ENCODE data around the gene REPS1. TPM values are rescaled to one million over a fixed set of nuclear protein-coding genes. Genes with fewer than 3 reads are reported as not detected.

REPS1 gene
- polyA plus RNA-seq, 3 donors from 2014 or later = 14.3 to 25.6 (median 18.2) TPM

- Mint-ChIP-seq H3K4me1 (peaks cover 7 to 15% of the 10 kb centered on the region in 2 donors), H3K27ac (no peak overlapping the region), H3K4me3 (no peak overlapping the region), H3K27me3 (ENCODE audit: low read depth in 3 of 3) (peaks cover 0 to 20% (median 6%) of the 10 kb centered on the region in 3 donors), H3K9me3 (no peaks in the 10 kb centered on the region), H3K36me3 (no peaks in the 10 kb centered on the region)
- no peak for DNase-seq
These were observed 3.2 kb upstream of the REPS1 start for GRCh38 chr6:138991206-138991605.

DNA sequence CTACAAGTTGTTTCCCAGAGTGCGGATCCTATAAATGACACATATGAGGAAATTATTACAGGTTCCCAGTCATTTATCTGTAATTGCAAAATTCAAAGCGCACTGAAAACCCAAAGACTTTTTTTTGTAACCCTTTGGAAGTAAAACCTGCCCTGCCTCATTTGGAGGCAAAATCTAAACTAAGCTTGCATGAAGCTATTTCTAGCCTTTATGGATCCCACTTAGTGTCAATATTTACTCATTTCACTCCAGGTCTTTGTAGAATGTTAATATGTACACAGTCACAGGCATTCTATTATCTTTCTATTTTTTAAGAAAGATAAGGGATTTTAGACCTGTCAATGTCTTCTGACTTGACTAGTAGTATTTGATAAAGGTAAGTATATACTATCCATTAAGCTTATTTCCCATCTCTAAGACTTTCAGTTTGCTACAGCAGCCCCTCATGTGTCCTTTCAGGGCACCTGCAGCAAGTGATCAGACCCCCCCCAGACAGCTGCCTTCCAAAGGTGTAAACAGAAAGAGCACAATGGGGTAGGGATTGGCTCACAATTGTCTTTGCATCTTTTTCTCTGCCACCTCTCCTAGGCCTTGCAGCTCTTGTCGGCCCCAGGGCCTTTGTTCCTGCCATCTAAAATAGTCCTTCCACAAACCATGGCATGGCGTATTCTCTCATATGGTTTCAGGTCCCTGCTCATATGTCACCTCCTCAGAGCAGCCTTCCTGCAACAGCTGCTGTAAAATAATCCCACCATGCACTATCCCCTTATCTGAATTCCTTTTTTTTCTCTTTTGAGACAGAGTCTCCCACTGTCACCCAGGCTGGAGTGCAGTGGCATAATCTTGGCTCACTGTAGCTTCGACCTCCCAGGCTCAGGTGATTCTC lies 1.3 kb upstream of the REPS1 start:
- Mint-ChIP-seq H3K9me3 (no peaks in the 10 kb centered on the region), H3K27ac (peak overlapping the region in 1 of 6 donors; percentile 53), H3K4me3 (peak overlapping the region in 4 of 5 donors; percentile 36 to 93 (median 90)), H3K36me3 (no peaks in the 10 kb centered on the region), H3K27me3 (ENCODE audit: low read depth in 3 of 3) (peaks cover 0 to 14% (median 6%) of the 10 kb centered on the region in 3 donors), H3K4me1 (peaks cover 7 to 22% of the 10 kb centered on the region in 2 donors)
- no peak for DNase-seq

- Mint-ChIP-seq H3K4me1 (peaks cover 7 to 22% of the 10 kb centered on the region in 2 donors), H3K36me3 (no peaks in the 10 kb centered on the region), H3K9me3 (no peaks in the 10 kb centered on the region), H3K4me3 (peak overlapping the region; percentile 90 to 93 (median 90)), H3K27me3 (ENCODE audit: low read depth in 3 of 3) (peaks cover 0 to 14% (median 6%) of the 10 kb centered on the region in 3 donors), H3K27ac (peak overlapping the region; percentile 76 to 94 (median 89))
- DNase-seq = no peak
These were observed 399 bp upstream of the REPS1 start for GRCh38 chr6:138988469-138988834.

- H3K9me3 Mint-ChIP-seq = no peaks in the 10 kb centered on the region
- peak in 2 of 3 donors; percentile 8 to 11 for DNase-seq
- peaks cover 7 to 22% of the 10 kb centered on the region in 2 donors for H3K4me1 Mint-ChIP-seq
- peak overlapping the region; percentile 81 to 89 (median 84) for H3K4me3 Mint-ChIP-seq
- H3K27me3 Mint-ChIP-seq (ENCODE audit: low read depth in 3 of 3) = peaks cover 0 to 10% (median 5%) of the 10 kb centered on the region in 3 donors
- no peaks in the 10 kb centered on the region for H3K36me3 Mint-ChIP-seq
- peak overlapping the region; percentile 69 to 86 (median 78) for H3K27ac Mint-ChIP-seq
These were observed 892 bp downstream of the REPS1 start for GRCh38 chr6:138987080-138987642.

GRCh38 chr6:138986578-138986977 lies 1.5 kb downstream of the REPS1 start:
- H3K36me3 Mint-ChIP-seq = no peaks in the 10 kb centered on the region
- DNase-seq = peak in 1 of 3 donors; percentile 9
- H3K4me1 Mint-ChIP-seq = peaks cover 7 to 25% of the 10 kb centered on the region in 2 donors
- H3K4me3 Mint-ChIP-seq = peak overlapping the region in 4 of 5 donors; percentile 73 to 83 (median 80)
- H3K27me3 Mint-ChIP-seq (ENCODE audit: low read depth in 3 of 3) = peaks cover 0 to 10% (median 5%) of the 10 kb centered on the region in 3 donors
- peak overlapping the region; percentile 51 to 86 (median 74) for H3K27ac Mint-ChIP-seq
- no peaks in the 10 kb centered on the region for H3K9me3 Mint-ChIP-seq

GRCh38 chr6:138981416-138981815 lies 6.6 kb downstream of the REPS1 start:
- Mint-ChIP-seq H3K27ac (no peak overlapping the region), H3K9me3 (no peaks in the 10 kb centered on the region), H3K36me3 (no peaks in the 10 kb centered on the region), H3K4me3 (no peak overlapping the region), H3K4me1 (peaks cover 13 to 37% of the 10 kb centered on the region in 2 donors), H3K27me3 (ENCODE audit: low read depth in 3 of 3) (peaks cover 0 to 2% (median 0%) of the 10 kb centered on the region in 3 donors)
- DNase-seq = no peak

DNA sequence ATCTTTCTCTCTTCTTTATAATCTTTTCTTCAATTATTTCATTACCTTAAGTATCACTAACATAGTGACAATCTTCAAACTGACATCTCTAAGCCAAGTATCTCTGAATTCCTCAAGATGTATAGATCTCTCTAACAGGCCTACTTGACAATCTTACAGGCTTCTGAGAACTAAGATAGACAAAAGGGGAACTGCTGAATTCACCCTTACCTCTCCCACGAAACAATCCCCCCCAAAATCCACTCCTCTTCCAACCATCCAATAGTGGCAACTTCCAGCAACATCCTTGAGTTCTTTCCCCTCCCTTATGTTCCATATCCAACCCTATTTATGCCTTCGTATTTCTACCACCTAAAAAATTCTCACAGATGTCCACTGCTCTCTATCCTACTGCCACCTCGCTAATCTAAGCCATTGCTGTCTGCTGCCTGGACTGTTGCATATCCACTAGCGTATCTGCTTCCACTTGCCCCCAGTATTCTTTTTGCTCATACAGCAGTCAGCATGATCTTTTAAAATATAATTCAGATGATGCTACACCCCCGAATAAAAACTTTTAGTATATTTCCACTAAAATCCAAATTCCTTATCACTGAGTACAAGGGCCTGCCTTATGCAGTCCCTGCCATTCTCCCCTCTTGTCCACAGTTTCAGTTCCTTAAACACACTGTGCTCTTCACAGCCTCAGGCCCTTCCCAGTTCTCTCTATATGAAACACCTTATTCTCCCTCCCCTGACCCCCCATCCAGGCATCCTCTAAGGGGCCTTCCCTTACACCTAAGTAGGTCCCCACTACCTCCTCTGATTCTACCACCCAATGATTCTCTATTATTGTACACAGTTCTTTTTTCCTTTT lies 8.0 kb downstream of the REPS1 start:
- H3K27ac Mint-ChIP-seq = peak overlapping the region in 2 of 6 donors; percentile 3 to 5
- peaks cover 21 to 31% of the 10 kb centered on the region in 2 donors for H3K4me1 Mint-ChIP-seq
- H3K4me3 Mint-ChIP-seq = no peak overlapping the region
- DNase-seq = no peak
- H3K27me3 Mint-ChIP-seq (ENCODE audit: low read depth in 3 of 3) = peaks cover 0 to 2% (median 0%) of the 10 kb centered on the region in 3 donors
- no peaks in the 10 kb centered on the region for H3K9me3 Mint-ChIP-seq
- no peaks in the 10 kb centered on the region for H3K36me3 Mint-ChIP-seq

DNA sequence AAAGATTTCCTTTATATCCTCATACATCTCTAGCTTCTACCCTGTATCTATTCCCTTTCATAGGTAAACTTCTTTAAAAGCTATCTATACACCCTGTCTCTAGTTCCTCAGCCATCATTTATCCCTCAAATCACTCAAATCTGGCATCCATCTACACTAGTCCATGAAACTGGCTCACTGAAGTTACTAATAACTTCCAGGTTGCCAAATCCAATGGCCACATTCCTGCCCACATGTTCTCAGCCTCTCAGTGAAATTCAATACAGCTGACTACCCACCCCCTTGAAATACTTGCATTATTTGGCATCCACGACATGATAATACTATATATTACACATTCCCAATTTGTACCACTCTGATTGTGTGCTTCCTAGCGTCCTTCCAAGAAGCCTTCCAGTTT lies 8.7 kb downstream of the REPS1 start:
- H3K27me3 Mint-ChIP-seq (ENCODE audit: low read depth in 3 of 3) = peaks cover 0 to 2% (median 0%) of the 10 kb centered on the region in 3 donors
- no peaks in the 10 kb centered on the region for H3K9me3 Mint-ChIP-seq
- no peaks in the 10 kb centered on the region for H3K36me3 Mint-ChIP-seq
- H3K4me1 Mint-ChIP-seq = peaks cover 28 to 33% of the 10 kb centered on the region in 2 donors
- no peak overlapping the region for H3K4me3 Mint-ChIP-seq
- no peak for DNase-seq
- H3K27ac Mint-ChIP-seq = peak overlapping the region in 4 of 6 donors; percentile 6 to 56 (median 38)

DNA sequence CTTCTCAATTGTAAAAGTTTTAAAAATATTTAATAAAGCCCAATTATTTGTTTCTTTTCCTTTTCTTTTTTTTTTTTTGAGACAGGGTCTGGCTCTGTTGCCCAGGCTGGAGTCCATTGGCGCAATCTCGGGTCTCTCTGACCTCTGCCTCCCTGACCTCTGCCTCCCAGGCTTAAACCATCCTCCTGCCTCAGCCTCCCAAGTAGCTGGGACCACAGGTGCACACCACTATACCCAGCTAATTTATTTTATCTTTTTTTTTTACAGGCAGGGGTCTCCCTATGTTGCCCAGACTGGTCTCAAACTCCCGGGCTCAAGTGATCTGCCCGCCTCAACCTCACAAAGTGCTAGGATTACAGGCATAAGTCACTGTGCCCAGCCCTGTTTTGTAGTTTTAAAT lies 9.8 kb downstream of the REPS1 start:
- Mint-ChIP-seq H3K4me1 (peaks cover 39 to 41% of the 10 kb centered on the region in 2 donors), H3K27me3 (ENCODE audit: low read depth in 3 of 3) (peaks cover 0 to 2% (median 0%) of the 10 kb centered on the region in 3 donors), H3K4me3 (no peak overlapping the region), H3K27ac (no peak overlapping the region), H3K36me3 (no peaks in the 10 kb centered on the region), H3K9me3 (no peaks in the 10 kb centered on the region)
- no peak for DNase-seq

DNA sequence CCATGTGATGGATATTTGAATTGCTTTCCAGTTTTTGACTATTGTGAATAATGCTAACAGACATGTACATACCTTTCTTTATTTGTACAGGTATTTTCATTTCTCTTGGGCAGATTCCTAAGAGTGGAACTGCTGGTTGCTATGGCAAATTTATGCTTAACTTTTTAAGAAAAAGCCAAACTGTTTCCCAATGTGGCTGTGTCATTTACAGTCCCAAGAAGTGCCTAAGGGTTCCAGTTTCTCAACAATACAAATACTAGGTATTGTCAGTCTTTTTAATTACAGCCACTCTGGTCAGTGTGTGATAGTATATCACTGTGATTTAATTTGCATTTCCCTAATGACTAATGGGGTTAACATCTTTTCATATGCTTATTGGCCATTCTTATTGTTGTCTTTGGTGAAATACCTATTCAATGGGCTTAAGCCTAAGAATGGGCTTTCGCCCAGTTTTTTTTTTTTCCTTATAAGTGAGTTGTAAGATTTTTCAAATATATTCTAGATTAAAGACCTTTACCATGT lies 10.3 kb downstream of the REPS1 start:
- Mint-ChIP-seq H3K27me3 (ENCODE audit: low read depth in 3 of 3) (peaks cover 0 to 2% (median 1%) of the 10 kb centered on the region in 3 donors), H3K27ac (no peak overlapping the region), H3K36me3 (no peaks in the 10 kb centered on the region), H3K4me1 (peaks cover 44 to 46% of the 10 kb centered on the region in 2 donors), H3K4me3 (no peak overlapping the region), H3K9me3 (no peaks in the 10 kb centered on the region)
- DNase-seq = no peak

DNA sequence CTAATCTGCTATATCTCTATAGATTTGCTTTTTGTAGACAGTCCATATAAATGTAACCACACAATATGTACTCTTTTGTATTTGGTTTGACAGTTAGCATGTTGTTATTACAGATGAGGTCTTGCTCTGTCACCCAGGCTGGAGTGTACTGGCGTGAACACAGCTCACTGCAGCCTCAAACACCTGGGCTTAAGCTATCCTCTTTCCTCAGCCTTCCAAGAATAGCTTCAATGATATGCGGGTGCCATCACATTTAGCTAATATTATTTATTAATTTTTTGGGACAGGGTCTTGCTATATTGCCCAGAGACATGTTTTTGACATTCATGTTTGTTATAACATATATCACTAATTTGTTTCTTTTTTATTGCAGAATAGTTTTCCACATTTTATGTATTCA lies 10.8 kb downstream of the REPS1 start:
- no peak for DNase-seq
- Mint-ChIP-seq H3K4me3 (no peak overlapping the region), H3K36me3 (no peaks in the 10 kb centered on the region), H3K4me1 (peaks cover 48 to 49% of the 10 kb centered on the region in 2 donors), H3K9me3 (no peaks in the 10 kb centered on the region), H3K27ac (no peak overlapping the region), H3K27me3 (ENCODE audit: low read depth in 3 of 3) (peaks cover 0 to 2% (median 1%) of the 10 kb centered on the region in 3 donors)

DNA sequence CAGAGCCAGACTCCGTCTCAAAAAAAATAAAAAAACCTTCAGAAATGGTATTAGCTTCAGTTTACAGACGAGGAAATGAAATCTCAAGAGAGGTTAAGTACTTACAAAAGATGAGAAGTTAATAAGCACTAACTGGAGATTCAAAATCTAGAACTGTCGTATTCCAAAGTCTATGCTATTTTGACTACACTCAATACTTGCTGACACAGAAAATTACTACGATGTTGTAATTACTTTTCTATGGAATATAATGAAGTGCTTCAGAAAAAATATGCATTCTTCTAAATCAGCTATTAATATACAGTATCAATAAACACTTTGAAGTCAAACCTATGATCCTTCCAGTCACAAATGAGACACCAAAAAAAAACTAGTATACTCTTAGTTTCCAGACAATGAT lies 12.2 kb downstream of the REPS1 start:
- H3K9me3 Mint-ChIP-seq = no peaks in the 10 kb centered on the region
- no peak for DNase-seq
- no peaks in the 10 kb centered on the region for H3K36me3 Mint-ChIP-seq
- H3K27me3 Mint-ChIP-seq (ENCODE audit: low read depth in 3 of 3) = peaks cover 0 to 3% (median 1%) of the 10 kb centered on the region in 3 donors
- no peak overlapping the region for H3K27ac Mint-ChIP-seq
- H3K4me1 Mint-ChIP-seq = peaks cover 57 to 63% of the 10 kb centered on the region in 2 donors
- no peak overlapping the region for H3K4me3 Mint-ChIP-seq

GRCh38 chr6:138973466-138974153 lies 14.4 kb downstream of the REPS1 start:
- H3K4me1 Mint-ChIP-seq = peaks cover 56 to 82% of the 10 kb centered on the region in 2 donors
- no peaks in the 10 kb centered on the region for H3K36me3 Mint-ChIP-seq
- no peaks in the 10 kb centered on the region for H3K9me3 Mint-ChIP-seq
- no peak for DNase-seq
- no peak overlapping the region for H3K4me3 Mint-ChIP-seq
- peak overlapping the region; percentile 4 to 68 (median 31) for H3K27ac Mint-ChIP-seq
- H3K27me3 Mint-ChIP-seq (ENCODE audit: low read depth in 3 of 3) = peaks cover 0 to 1% (median 1%) of the 10 kb centered on the region in 3 donors
